Fibroblast of lung (primary cell): ENCODE results near the gene GMNN.

Experiments
- CTCF ChIP-seq, 2 donors: IDR thresholded peaks in 1 of 2; conservative IDR thresholded peaks in 1 of 2; 1 replicate in 1 of 2; 2 replicates in 1 of 2; pipeline ENCODE4 v1.5.1; 2011 to 2012; ENCODE audit warnings: low read length in 2 of 2, control low read depth in 1 of 2, inconsistent platforms in 1 of 2, low read depth in 1 of 2, mild to moderate bottlenecking in 1 of 2
- EZH2 ChIP-seq: IDR thresholded peaks from 2 replicates; pipeline ENCODE4 v1.5.1; 2012; ENCODE audit warnings: low read length, control low read depth, mild to moderate bottlenecking; ENCODE audit errors: missing control alignments

GRCh38 chr6:24827970-24828369 lies 53.2 kb downstream of the GMNN start:
- TF ChIP-seq CTCF (conservative IDR thresholded peaks at IDR 0.05 in 1 of 2, IDR thresholded peaks at IDR 0.05 in 1 of 2; ENCODE audit: low read depth in 1 of 2, low read length in 2 of 2): no peak
- no peak for TF ChIP-seq EZH2
